Right lobe of liver (tissue), 4 donors: ENCODE results near the gene CENPI.

Experiments
- POLR2A ChIP-seq: fragments of 450-650 bp; IDR thresholded peaks from one replicate; pipeline ENCODE4 v1.6.1; 2017; ENCODE audit warnings: antibody characterized with exemption, mild to moderate bottlenecking
- TF ChIP-seq, protein P1 (sequence below), 4 donors: fragments of 200-600 bp in 3 of 4; fragments of 450-650 bp in 1 of 4; IDR thresholded peaks; one replicate each; pipeline versions ENCODE4 v1.5.1 to v1.8.0; 2016 to 2022; ENCODE audit warnings: antibody characterized with exemption in 4 of 4, mild to moderate bottlenecking in 2 of 4
- donor health status: DM: no; HTN: no; CAD: no.
- donor health status: DM: no; HTN: no; CAD: no.
- donor health status: DM: no; HTN: yes; CAD: no.

DNA sequence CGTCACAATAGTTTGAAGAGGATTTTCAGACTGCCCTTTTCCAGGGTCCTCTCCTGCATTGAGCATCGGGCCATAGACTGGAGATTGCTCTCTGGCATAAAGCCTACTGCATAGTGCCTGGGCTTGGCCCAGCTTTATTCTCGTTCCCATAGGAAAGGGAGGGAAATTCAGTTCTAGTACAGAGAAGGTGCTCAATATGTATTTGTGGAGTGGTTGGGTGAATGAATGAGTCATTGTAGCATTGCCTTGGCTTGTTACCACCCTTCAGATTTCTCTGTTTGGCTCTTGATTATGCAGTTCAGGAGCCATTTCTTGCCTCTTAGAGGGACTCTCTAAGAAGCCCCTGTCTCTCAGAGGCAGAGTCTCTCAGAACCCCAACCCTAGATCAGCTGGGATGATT is 16.8 kb upstream of the CENPI start:
- TF ChIP-seq, protein P1, sequence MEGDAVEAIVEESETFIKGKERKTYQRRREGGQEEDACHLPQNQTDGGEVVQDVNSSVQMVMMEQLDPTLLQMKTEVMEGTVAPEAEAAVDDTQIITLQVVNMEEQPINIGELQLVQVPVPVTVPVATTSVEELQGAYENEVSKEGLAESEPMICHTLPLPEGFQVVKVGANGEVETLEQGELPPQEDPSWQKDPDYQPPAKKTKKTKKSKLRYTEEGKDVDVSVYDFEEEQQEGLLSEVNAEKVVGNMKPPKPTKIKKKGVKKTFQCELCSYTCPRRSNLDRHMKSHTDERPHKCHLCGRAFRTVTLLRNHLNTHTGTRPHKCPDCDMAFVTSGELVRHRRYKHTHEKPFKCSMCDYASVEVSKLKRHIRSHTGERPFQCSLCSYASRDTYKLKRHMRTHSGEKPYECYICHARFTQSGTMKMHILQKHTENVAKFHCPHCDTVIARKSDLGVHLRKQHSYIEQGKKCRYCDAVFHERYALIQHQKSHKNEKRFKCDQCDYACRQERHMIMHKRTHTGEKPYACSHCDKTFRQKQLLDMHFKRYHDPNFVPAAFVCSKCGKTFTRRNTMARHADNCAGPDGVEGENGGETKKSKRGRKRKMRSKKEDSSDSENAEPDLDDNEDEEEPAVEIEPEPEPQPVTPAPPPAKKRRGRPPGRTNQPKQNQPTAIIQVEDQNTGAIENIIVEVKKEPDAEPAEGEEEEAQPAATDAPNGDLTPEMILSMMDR (IDR thresholded peaks at IDR 0.05), result no peak
- TF ChIP-seq POLR2A, result no peak
